ENCODE data around the gene FLNB. TPM values are rescaled to one million over a fixed set of nuclear protein-coding genes. Genes with fewer than 3 reads are reported as not detected.

FLNB gene
- total RNA-seq, 2 donors from 2014 or later: 410 to 585 TPM

Other genes with a start within 250 kb of the FLNB start
- 1 to 10 TPM; 1.2 to 8.1 TPM for gene DNASE1L3, start 202.6 kb downstream of the FLNB start, total RNA-seq
- gene ABHD6, start 229.4 kb downstream of the FLNB start, total RNA-seq: 10 to 100 TPM; 21.9 to 25.0 TPM

Data from left colon (tissue), 2 donors.